MM.1S (cell line): ENCODE results near the gene ZSCAN12.

ENCODE experiments used
- DNase-seq: peaks from one replicate; pipeline ENCODE4 v3.0.0-alpha.2; 2015
- H2AFZ ChIP-seq: fragments of 300-600 bp; sonication (generic); 2 replicates; pipeline ENCODE4 v1.6.0; 2016; ENCODE audit warnings: antibody characterized with exemption, low read length
- H3F3A ChIP-seq: fragments of 300-600 bp; sonication (generic); 2 replicates; pipeline ENCODE4 v1.6.1; 2016; ENCODE audit warnings: mild to moderate bottlenecking, antibody characterized with exemption, low read length, moderate library complexity, mixed read lengths; ENCODE audit not compliant: insufficient read depth
- H3K27ac ChIP-seq: fragments of 300-600 bp; sonication (generic); 2 replicates; pipeline ENCODE4 v1.5.1; 2016; ENCODE audit warnings: mild to moderate bottlenecking, low read length
- H3K27me3 ChIP-seq: fragments of 300-600 bp; sonication (generic); replicated peaks from 2 replicates; pipeline ENCODE4 v1.6.0; 2016; ENCODE audit warnings: low read length; ENCODE audit not compliant: insufficient read depth
- H3K36me3 ChIP-seq: fragments of 300-600 bp; sonication (generic); replicated peaks from 2 replicates; pipeline ENCODE4 v1.6.1; 2016; ENCODE audit warnings: mild to moderate bottlenecking, low read length, mixed read lengths; ENCODE audit not compliant: insufficient read depth
- H3K4me1 ChIP-seq: fragments of 300-600 bp; sonication (generic); 2 replicates; pipeline ENCODE4 v1.6.1; 2016; ENCODE audit warnings: low read length, mixed read lengths
- H3K4me2 ChIP-seq: fragments of 300-600 bp; sonication (generic); 2 replicates; pipeline ENCODE4 v1.6.0; 2016; ENCODE audit warnings: low read depth, low read length
- H3K4me3 ChIP-seq: fragments of 300-600 bp; sonication (generic); 2 replicates; pipeline ENCODE4 v1.5.1; 2016; ENCODE audit warnings: low read length, mixed read lengths
- H3K79me2 ChIP-seq: fragments of 300-600 bp; sonication (generic); 2 replicates; pipeline ENCODE4 v1.6.1; 2016; ENCODE audit warnings: mixed run types, low read length, mixed read lengths
- H3K9ac ChIP-seq: fragments of 300-600 bp; sonication (generic); 2 replicates; pipeline ENCODE4 v1.6.1; 2016; ENCODE audit warnings: low read length, mixed read lengths
- H3K9me2 ChIP-seq: fragments of 300-600 bp; sonication (generic); replicated peaks from 2 replicates; pipeline ENCODE4 v1.6.1; 2016; ENCODE audit warnings: mild to moderate bottlenecking, low read length, mixed read lengths; ENCODE audit not compliant: insufficient read depth
- H3K9me3 ChIP-seq: fragments of 300-600 bp; sonication (generic); replicated peaks from 2 replicates; pipeline ENCODE4 v1.6.1; 2016; ENCODE audit warnings: mild to moderate bottlenecking, low read length, mixed read lengths; ENCODE audit not compliant: insufficient read depth
- H4K20me1 ChIP-seq: fragments of 300-600 bp; sonication (generic); 2 replicates; pipeline ENCODE4 v1.6.1; 2016; ENCODE audit warnings: mild to moderate bottlenecking, low read length, moderate library complexity, mixed read lengths; ENCODE audit not compliant: insufficient read depth
- CTCF ChIP-seq: fragments of 300-600 bp; sonication (generic); IDR thresholded peaks from 2 replicates; pipeline ENCODE4 v1.5.1; 2016; ENCODE audit warnings: antibody characterized with exemption, low read length, mixed read lengths
- EZH2 ChIP-seq: fragments of 300-600 bp; sonication (generic); optimal IDR thresholded peaks from 2 replicates; pipeline ENCODE3; 2017; ENCODE audit warnings: low read depth, mild to moderate bottlenecking, antibody characterized with exemption, low read length, mixed read lengths
- EZH2phosphoT487 ChIP-seq: fragments of 300-600 bp; sonication (generic); IDR thresholded peaks from 2 replicates; pipeline ENCODE4 v1.6.1; 2018; ENCODE audit warnings: antibody characterized with exemption, low read length

Gene ZSCAN12

GRCh38 chr6:28353356-28353755 is 46.2 kb downstream of the ZSCAN12 start:
- no peaks in the 10 kb centered on the region for H3K36me3 ChIP-seq
- no peaks in the 10 kb centered on the region for H4K20me1 ChIP-seq
- no peaks in the 10 kb centered on the region for H3F3A ChIP-seq
- TF ChIP-seq EZH2 (no peak), CTCF (no peak), EZH2phosphoT487 (no peak)
- no peaks in the 10 kb centered on the region for H3K9me2 ChIP-seq
- H2AFZ ChIP-seq, result no peak overlapping the region
- no peak overlapping the region for H3K9ac ChIP-seq
- no peak for DNase-seq
- no peaks in the 10 kb centered on the region for H3K27me3 ChIP-seq
- peaks cover 14% of the 10 kb centered on the region for H3K79me2 ChIP-seq
- H3K4me2 ChIP-seq, result no peak overlapping the region
- H3K9me3 ChIP-seq, result no peaks in the 10 kb centered on the region
- no peak overlapping the region for H3K4me3 ChIP-seq
- peaks cover 3% of the 10 kb centered on the region; the same call in 1 of the 2 replicates for H3K4me1 ChIP-seq
- no peak overlapping the region for H3K27ac ChIP-seq

- no peak overlapping the region for H3K9ac ChIP-seq
- no peaks in the 10 kb centered on the region for H3F3A ChIP-seq
- peaks cover 3% of the 10 kb centered on the region; the same call in 1 of the 2 replicates for H3K4me1 ChIP-seq
- H3K27ac ChIP-seq, result no peak overlapping the region
- TF ChIP-seq EZH2phosphoT487 (no peak), CTCF (no peak), EZH2 (no peak)
- no peak overlapping the region for H3K4me3 ChIP-seq
- no peak overlapping the region for H3K4me2 ChIP-seq
- no peaks in the 10 kb centered on the region for H3K9me3 ChIP-seq
- DNase-seq, result no peak
- no peak overlapping the region for H2AFZ ChIP-seq
- H3K9me2 ChIP-seq, result no peaks in the 10 kb centered on the region
- peaks cover 4% of the 10 kb centered on the region; the same call in 1 of the 2 replicates for H3K27me3 ChIP-seq
- H4K20me1 ChIP-seq, result no peaks in the 10 kb centered on the region
- peaks cover 14% of the 10 kb centered on the region for H3K79me2 ChIP-seq
- no peaks in the 10 kb centered on the region for H3K36me3 ChIP-seq
Measured at GRCh38 chr6:28351493-28351925, 48.0 kb downstream of the ZSCAN12 start.

GRCh38 chr6:28351087-28351486 is 48.5 kb downstream of the ZSCAN12 start:
- no peaks in the 10 kb centered on the region for H3K9me2 ChIP-seq
- H3F3A ChIP-seq, result no peaks in the 10 kb centered on the region
- H2AFZ ChIP-seq, result no peak overlapping the region
- H3K9ac ChIP-seq, result no peak overlapping the region
- peaks cover 4% of the 10 kb centered on the region; the same call in 1 of the 2 replicates for H3K27me3 ChIP-seq
- no peak overlapping the region for H3K4me3 ChIP-seq
- H3K4me1 ChIP-seq, result peaks cover 3% of the 10 kb centered on the region; the same call in 1 of the 2 replicates
- H3K9me3 ChIP-seq, result no peaks in the 10 kb centered on the region
- TF ChIP-seq CTCF, result no peak
- TF ChIP-seq EZH2, result no peak
- TF ChIP-seq EZH2phosphoT487, result no peak
- no peaks in the 10 kb centered on the region for H4K20me1 ChIP-seq
- no peak overlapping the region for H3K27ac ChIP-seq
- no peaks in the 10 kb centered on the region for H3K36me3 ChIP-seq
- no peak overlapping the region for H3K4me2 ChIP-seq
- peaks cover 14% of the 10 kb centered on the region for H3K79me2 ChIP-seq
- no peak for DNase-seq
